GM21360 (cell line): ENCODE results near the gene LARGE1.
"Not testable (repeated sequence)": the region's sequence is repeated elsewhere in the genome, so short reads cannot be mapped to it uniquely, and the experiment has no call there.

ENCODE experiments used
- ATAC-seq: cut with Tn5 transposase; IDR thresholded peaks from one replicate; pipeline ENCODE4 v1.9.1; 2021; ENCODE audit warnings: mild to moderate bottlenecking, moderate library complexity; ENCODE audit not compliant: unreplicated experiment

Gene LARGE1

GRCh38 chr22:33573479-33573878 lies 346.8 kb downstream of the LARGE1 start:
- no peak for ATAC-seq

DNA sequence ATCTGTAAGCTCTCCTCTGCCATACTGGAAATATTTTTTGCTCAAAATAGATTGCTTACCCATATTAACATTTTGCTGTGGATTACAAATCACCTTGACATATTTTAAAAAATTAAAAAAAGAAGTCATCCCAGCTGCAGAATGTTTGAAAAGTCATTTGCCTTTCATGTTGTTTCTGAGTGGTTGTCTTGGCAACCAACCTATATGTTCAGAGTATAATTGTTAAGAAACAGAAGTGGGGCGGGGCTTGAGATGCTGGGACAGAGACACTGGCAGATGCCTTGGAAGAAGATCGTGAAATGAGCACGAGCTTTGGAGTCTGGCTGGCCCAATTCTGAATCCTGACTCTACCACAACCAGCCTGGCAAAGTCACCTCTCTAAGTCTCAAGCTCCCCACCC lies 348.2 kb downstream of the LARGE1 start:
- no peak for ATAC-seq

DNA sequence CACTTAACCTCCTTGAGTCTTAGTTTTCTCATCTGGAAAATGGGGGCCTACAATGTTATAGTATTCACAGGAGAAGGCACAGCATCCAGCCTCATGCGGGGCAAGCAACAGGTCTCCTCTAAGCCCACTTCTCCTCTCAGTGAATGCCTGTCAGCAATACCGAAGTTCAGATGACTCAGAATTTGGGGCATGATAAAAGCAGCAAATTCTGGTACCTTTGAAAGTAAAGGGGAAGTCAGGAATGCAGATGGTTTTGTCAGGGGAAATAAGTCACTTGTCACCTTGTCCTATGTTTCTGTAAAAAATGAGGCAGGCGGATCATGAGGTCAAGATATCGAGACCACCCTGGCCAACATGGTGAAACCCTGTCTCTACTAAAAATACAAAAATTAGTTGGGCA lies 350.2 kb downstream of the LARGE1 start:
- ATAC-seq = no peak

- no peak for ATAC-seq
These were observed 350.7 kb downstream of the LARGE1 start for GRCh38 chr22:33569559-33569958.

DNA sequence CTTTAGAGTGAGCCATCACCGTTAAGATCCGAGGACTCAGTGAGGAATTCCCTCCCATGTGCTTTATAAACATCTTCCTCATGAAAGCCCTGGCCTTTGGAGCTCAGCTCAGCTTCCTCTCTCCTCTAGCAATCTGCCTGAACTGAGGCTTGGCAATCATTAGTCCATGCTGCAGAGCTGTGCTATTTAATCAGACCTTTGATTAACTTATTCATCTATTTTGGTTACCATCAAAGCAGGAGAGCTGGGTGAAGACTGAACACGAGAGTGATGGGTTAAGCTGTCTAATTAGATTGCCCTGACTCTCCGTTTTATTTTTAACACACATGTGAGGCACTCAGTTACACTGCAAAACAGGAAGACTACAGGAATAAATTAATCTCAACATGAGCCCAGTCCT lies 351.3 kb downstream of the LARGE1 start:
- no peak for ATAC-seq

DNA sequence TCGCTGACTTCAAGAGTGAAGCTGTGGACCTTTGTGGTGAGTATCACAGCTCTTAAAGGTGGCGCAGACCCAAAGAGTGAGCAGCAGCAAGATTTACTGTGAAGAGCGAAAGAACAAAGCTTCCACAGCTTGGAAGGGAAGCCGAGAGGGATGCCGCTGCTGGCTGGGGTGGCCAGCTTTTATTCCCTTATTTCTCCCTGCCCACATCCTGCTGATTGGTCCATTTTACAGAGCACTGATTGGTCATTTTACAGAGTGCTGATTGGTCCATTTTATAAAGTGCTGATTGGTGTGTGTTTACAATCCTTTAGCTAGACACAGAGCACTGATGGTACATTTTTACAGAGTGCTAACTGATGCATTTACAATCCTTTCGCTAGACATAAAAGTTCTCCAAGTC lies 353.8 kb downstream of the LARGE1 start:
- ATAC-seq = not testable (repeated sequence)

- ATAC-seq = peak; percentile 56
These were observed 354.7 kb downstream of the LARGE1 start for GRCh38 chr22:33565580-33565995.

GRCh38 chr22:33564683-33565082 lies 355.6 kb downstream of the LARGE1 start:
- no peak for ATAC-seq

GRCh38 chr22:33563220-33563964 lies 356.9 kb downstream of the LARGE1 start:
- ATAC-seq = no peak

GRCh38 chr22:33562501-33562900 lies 357.8 kb downstream of the LARGE1 start:
- ATAC-seq = no peak

DNA sequence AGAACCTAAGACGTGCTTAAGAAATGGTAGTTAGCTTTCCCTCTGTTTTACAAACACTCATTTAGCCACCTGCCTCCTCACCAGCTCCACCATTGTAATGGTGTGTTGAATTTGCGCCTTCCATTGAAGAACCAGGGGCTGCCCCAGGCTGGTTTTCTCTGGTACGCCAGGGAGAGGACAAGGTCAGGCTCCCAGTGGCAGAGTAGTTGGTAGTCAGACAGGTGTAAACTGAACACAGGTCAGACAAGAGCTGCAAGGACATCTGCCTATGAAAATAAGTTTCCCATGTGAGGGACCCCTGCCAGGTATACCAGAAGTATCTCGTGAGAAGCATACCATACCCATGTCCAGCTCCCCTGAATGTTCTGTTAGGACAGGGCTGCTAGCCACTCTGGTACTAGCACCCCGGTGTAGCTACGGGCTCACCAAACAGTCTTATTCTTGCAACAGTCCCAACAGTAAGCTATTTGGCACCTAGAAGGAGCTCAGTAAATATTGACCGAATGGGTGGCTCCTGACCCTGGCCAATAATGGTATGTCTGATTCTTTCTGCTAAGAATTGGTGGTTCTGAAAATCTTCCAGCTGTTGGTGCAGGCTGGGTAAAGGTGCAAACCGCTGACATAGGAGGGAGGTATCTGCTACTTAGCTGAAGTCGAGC lies 359.0 kb downstream of the LARGE1 start:
- no peak for ATAC-seq

- ATAC-seq = no peak
These were observed 362.4 kb downstream of the LARGE1 start for GRCh38 chr22:33557836-33558235.

DNA sequence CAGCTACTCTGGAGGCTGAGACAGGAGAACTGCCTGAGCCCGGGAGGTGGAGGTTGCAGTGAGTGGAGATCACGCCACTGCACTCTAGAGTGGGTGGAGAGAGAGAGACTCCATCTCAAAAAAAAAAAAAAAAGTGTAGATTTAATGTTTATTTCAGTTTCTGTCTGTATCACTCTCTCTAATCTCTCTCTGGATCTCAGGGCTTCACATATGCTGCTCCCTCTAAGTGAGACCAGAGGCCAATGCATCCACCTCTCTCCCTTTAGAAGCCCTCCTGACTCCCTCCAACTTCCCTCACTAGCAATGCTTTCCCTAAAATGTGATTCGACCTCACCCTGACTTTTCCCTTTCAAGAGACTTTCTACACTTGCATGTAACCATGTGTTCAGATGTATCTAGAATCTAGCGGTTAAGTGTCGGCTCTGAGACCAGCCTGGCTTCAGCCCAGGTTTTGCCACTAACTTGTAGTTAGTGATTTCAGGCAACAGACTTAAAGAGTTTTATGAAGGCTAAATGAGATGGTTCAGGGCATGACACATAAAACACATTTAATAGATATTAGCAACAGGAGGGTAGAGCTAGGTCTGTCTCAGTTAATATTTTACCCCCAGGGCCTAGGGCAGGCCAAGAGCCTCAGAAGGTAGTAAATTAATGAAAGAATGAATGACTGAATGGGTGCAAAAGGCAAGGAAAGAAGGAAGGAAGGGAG lies 364.3 kb downstream of the LARGE1 start:
- ATAC-seq = no peak

DNA sequence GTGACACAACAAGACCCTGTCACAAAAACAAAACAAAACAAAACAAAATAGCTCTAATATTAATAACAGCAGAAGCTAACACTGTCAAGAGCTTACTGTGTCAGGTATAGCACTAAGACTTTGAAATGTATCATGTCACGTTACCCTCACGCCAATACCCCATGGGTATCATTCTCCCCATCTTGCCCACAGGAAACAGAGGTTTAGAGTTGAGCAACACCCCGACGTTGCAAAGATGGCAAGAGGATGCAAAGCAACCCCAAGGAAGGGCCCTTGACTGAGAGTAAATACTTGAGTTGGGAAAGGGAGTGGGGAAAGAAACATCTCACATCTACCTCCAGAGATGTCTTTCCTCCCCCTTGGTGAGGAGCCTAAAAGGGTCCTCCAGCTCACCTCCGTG lies 366.8 kb downstream of the LARGE1 start:
- ATAC-seq = no peak

DNA sequence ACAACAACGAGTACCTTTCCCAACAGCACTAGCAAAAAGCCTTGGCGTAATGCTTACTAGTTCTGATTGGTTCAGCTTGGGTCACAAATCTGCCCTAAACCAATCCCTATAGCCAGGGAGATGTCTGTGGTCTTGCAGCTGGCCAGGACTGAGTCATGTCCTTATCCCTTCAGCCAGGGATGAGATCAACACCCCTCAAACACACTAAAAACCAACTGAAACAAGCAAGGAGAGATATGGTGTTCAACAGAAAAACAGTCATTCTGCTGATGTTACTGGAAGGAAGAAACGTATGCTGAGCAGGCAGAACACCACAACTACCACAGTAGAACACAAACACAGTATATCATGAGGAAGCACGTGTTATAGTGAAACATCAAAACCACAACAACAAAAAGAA lies 375.6 kb downstream of the LARGE1 start:
- no peak for ATAC-seq

GRCh38 chr22:33542722-33543121 lies 377.6 kb downstream of the LARGE1 start:
- ATAC-seq = no peak

- ATAC-seq = no peak
These were observed 378.1 kb downstream of the LARGE1 start for GRCh38 chr22:33542153-33542552.

GRCh38 chr22:33539902-33540751 lies 380.1 kb downstream of the LARGE1 start:
- no peak for ATAC-seq

DNA sequence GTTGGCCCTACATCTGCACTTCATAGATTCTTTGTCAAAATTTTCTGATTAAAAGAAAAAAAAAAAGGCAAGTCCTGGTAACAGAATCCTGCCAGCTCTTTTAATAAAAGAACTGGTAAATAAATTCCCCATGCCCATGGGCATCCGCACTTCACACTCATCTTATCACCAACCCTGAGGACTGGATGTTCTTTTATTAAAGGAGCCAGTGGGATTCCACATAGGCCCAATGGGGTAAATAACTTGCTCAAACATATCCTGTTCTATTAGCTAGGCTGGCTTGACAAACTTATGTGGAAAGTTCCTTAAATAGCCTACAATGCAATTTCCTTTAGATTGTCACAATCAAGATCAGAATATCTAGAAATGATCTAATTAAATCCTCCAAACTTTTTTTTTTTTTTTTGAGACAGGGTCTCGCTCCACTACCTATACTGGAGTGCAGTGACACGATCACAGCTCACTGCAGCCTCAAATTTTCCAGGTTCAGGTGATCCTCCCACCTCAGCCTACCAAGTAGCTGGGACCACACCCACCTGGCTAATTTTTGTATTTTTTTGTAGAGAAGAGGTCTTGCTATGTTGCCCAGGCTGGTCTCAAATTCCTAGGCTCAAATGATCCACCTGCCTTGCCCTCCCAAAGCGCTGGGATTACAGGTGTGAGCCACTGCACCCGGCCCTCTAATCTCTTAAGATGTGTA lies 380.9 kb downstream of the LARGE1 start:
- no peak for ATAC-seq

GRCh38 chr22:33538277-33538885 lies 381.9 kb downstream of the LARGE1 start:
- no peak for ATAC-seq
